GM21447 (cell line): ENCODE results near the gene BLTP2.
"Not testable (repeated sequence)": the region's sequence is repeated elsewhere in the genome, so short reads cannot be mapped to it uniquely, and the experiment has no call there.

Experiments used
- ATAC-seq: cut with Tn5 transposase; IDR thresholded peaks from one replicate; pipeline ENCODE4 v1.9.1; 2021; ENCODE audit not compliant: unreplicated experiment

BLTP2 gene

DNA sequence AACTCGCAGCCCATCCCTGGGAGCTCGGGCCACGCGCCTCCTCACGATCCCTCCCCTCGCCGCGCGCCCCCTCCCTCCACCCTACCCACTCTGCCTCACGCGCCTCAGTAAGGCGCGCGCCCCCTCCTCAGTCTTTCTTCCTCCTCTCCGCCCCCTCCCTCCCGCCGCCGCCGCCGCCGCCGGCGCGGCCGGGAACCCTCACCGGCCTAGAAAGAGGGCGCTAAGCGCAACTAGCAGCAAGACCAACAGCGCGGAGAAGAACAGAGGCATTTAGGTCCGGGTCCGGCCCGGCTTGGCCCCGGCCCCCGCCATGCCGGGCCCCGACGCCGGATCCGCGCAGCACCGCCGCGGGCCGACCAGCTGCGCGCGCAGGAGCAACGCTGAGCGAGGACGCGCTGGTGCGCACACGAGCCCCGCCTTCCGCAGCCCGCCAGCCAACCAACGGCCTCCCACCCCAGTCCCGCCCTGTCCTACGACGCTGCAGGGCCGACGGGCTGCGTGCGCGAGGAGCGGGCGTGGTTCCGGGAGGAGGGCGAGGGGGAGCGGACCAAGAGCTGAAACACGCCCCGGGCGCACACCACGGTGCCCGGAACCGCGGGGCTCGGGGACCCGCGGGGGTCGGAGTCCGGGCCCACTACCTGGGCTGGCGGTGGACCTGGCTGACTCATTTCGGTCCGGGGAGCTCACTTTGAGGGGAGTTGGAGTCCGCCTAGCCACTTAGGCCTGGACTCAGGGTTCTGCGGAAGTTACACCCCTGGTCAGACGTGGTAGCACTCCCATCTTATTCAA, at the start of gene BLTP2:
Gene BLTP2, minus strand, starts transcription at position 372 of the 789 bp plus-strand sequence. Its CDS starts 102 bp downstream, at position 270.
- peak; percentile 81 for ATAC-seq

- ATAC-seq: no peak
Observed at GRCh38 chr17:28693869-28694268, 48.9 kb upstream of the BLTP2 start.

DNA sequence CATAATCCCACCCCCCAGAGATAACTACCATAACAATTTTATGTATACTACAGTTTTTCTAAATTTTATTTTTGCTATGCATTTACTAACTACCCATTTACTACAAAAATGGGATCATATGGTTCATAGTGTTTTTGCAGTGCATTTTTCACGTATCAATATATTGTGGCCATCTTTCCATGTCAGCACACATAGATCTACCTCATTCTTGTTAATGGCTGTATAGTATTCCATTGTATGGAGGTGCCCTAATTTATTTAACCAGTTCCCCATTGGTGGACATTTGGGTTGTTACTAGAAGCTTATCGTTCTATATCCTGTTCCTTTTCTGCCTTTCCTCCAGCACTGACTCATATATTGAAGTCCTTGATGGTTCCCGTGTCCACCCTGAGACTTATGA, 44.1 kb upstream of the BLTP2 start:
- ATAC-seq: no peak

DNA sequence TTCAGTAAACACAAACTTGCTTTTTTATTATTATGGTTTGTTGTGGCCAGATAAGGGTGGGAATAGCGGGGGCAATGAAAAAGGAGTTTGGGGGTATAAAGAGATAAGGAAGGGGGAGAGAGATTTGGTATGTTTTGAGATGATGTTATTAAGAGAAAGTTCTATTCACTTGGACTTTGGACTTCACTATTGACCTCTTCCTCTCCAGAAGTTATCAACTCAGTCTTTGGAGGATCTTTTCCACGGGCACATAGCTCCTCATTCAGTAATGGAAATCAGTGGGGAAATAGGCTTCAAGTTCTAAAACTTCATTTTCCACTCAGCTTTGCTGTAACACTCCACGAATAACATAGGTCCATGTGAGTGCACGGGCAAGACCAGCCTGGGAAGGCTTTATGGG, 43.5 kb upstream of the BLTP2 start:
- no peak for ATAC-seq

- ATAC-seq: no peak
Observed at GRCh38 chr17:28686296-28686695, 41.3 kb upstream of the BLTP2 start.

DNA sequence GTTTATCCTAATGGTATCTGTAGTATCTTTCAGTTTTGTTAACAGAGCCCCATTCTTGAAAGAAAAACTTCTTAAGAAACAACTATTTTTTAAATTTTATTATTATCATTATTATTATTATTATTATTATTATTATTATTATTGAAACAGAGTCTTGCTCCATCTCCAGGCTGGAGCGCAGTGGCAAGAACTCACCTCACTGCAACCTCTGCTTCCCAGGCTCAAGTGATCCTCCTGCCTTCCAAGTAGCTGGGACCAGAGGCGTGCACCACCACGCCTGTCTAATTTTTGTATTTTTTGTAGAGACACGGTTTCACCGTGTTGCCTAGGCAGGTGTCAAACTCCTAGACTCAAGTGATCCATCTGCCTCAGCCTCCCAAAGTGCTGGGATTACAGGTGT, 40.4 kb upstream of the BLTP2 start:
- no peak for ATAC-seq

DNA sequence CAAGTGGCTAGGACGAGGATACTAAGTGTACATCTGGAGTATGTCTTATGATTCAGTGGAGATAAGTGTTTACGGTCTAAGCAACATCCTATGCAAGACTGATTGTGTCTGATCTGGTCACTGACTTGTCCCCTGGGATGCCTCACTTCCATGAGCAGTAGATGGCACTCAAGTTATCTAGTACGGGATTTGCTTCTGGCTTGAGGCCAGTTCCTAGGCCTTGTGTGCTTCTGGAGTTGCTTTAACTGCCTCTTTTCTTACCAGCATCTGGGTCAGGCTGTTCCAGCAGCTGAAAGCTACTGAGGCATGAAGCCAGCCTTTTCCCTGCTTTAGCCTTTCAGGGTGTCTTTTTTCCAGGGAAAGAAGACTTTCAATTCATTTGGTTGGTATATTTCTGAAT, 40.0 kb upstream of the BLTP2 start:
- no peak for ATAC-seq

DNA sequence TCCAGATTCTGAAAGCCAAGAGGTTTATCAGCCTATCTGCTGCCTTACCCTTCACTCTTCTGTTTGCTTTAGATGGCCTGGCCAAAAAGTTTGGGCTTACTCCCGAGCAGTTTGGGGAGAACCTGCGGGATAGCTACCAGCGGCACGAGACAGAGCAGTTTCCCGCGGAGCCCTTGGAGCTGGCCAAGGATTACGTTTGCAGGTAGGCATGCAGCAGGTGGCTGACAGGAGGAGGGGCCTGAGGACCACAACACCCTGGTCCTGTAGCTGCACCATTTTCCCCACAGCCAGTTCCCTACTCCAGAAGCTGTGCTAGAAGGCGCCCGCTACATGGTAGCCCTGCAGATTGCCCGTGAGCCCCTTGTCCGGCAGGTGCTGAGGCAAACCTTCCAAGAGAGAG, 37.7 kb upstream of the BLTP2 start:
- no peak for ATAC-seq

GRCh38 chr17:28675980-28676379, 31.0 kb upstream of the BLTP2 start:
- no peak for ATAC-seq

DNA sequence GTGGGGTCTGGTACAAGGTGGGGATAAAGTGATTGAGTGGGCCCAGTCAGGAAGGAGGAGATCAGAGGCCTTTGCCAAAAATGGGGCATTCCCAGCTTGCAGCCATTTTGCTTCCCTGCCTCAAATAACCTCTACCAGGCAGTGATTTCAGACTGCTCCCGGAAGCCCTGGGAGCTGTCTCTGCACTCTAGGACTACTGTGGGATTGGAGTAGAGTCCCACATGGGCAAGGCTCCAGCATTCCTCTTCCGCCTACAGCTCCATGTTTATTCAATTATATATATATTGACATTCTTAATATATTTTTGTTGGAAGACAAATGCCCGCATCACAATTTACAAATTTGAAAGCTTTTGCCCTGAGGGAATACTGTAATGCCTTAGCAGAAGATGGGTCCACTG, 30.5 kb upstream of the BLTP2 start:
- ATAC-seq: no peak

DNA sequence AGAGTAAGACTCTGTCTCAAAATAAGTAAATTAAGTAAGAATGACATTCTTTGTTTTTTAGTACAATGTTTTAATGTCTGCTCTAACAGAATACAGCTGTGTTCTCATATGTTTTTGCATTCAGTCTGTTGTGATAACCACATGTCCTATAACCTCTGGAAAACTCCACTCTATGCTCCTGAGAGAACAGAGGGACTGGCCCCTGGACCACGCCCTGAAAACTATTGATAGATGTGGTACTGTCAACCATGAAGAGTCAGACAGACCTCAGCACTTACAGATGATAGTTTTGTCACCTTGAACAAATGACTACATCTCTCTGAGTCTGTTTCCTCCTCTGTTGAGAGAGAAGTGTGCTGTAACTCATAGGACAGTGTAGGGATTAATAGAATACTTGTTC, 25.0 kb upstream of the BLTP2 start:
- no peak for ATAC-seq

DNA sequence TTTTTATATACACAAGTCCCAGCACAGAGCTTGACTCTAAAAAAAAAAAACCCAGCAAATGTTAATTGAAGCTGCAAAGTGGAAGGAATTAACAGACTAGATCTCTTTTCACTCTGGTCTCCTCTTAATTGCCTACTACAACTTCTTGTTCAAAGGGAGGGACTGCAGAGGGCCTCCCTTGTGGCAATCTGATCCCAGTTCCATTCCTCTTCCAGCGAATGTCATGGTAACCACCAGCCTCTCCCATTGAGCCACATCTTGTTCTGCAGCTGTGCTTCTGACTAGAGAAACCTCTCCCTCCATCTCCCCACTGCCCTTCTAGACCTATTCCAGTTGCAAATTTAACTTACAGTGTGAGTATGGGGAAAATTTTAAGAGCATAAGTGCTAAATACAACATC, 22.9 kb upstream of the BLTP2 start:
- no peak for ATAC-seq

DNA sequence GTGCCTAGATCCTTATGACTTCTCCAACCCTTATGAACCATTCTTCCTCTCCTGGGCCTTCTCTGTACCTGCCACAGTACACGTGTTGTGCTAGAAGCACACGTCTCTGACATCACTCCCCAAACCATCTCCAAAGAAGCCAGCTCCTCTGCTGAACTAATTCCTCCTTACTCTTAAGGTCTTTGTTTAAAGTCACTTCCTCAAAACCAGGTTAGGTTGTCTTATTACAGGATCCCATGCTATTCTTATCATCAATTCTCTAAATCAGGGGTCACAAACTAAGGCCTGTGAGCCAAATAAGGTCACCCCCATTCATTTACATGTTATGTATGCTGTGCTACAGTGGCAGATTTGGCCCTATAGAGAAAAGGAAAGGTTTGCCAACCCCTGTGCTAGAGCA, 21.0 kb upstream of the BLTP2 start:
- no peak for ATAC-seq

- no peak for ATAC-seq
Observed at GRCh38 chr17:28663723-28664122, 18.8 kb upstream of the BLTP2 start.

DNA sequence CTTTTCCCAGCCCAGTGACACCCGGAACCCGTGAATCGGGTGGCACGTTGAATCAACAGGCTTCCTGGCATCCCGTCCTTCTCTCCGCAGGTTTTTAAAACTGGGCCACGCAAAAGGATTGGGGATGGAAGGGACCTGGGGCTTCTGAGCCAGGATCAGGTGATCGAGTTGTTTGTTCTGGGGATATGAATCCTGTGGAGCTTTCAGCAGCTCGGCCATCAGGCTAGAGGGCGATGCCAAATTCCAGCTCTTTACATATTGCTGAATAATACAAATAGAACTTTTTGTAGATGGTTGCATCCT, 17.5 kb upstream of the BLTP2 start:
- ATAC-seq: peak; percentile 11

GRCh38 chr17:28661635-28662526, 16.9 kb upstream of the BLTP2 start, which contains the start of the genes SDF2 and SUPT6H:
SDF2 (minus strand) TSS chr17:28661906; CDS start chr17:28661876, 30 bp downstream.
SUPT6H (plus strand) TSS chr17:28662205; CDS start chr17:28673402, 11,197 bp downstream.
- ATAC-seq: peak; percentile 75

DNA sequence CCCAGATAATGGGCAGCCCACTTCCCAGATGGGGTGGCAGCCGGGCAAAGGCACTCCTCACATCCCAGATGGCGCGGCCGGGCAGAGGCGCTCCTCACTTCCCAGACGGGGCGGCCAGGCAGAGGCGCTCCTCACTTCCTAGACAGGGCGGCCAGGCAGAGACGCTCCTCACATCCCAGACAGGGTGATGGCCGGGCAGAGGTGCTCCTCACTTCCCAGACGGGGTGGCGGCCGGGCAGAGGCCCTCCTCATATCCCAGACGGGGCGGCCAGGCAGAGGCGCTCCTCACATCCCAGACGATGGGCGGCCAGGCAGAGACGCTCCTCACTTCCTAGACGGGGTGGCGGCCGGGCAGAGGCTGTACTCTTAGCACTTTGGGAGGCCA, 14.5 kb upstream of the BLTP2 start:
- ATAC-seq: not testable (repeated sequence)

DNA sequence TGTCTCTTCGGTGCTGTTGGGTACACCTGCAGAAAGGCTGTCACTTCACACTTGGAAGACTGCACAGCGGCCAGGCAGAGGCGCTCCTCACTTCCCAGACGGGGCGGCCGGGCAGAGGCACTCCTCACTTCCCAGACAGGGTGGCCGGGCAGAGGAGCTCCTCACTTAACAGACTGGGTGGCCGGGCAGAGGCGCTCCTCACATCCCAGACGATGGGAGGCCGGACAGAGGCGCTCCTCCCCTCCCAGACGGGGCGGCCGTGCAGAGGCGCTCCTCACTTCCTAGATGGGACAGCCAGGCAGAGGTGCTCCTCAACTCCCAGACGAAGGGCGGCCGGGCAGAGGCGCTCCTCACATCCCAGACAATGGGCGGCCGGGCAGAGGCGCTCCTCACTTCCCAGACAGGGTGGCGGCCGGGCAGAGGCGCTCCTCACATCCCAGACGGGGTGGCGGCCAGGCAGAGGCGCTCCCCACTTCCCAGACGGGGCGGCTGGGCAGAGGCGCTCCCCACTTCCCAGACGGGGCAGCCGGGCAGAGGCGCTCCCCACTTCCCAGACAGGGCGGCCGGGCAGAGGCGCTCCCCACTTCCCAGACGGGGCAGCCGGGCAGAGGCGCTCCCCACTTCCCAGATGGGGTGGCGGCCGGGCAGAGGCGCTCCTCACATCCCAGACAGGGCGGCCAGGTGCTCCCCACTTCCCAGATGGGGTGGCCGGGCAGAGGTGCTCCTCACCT, 14.0 kb upstream of the BLTP2 start:
- ATAC-seq: not testable (repeated sequence)

DNA sequence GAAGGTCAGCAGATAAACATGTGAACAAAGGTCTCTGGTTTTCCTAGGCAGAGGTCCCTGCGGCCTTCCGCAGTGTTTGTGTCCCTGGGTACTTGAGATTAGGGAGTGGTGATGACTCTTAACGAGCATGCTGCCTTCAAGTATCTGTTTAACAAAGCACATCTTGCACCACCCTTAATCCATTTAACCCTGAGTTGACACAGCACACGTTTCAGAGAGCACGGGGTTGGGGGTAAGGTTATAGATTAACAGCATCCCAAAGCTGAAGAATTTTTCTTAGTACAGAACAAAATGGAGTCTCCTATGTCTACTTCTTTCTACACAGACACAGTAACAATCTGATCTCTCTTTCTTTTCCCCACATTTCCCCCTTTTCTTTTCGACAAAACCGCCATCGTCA, 13.4 kb upstream of the BLTP2 start:
- not testable (repeated sequence) for ATAC-seq

GRCh38 chr17:28657756-28658155, 12.8 kb upstream of the BLTP2 start:
- no peak for ATAC-seq

DNA sequence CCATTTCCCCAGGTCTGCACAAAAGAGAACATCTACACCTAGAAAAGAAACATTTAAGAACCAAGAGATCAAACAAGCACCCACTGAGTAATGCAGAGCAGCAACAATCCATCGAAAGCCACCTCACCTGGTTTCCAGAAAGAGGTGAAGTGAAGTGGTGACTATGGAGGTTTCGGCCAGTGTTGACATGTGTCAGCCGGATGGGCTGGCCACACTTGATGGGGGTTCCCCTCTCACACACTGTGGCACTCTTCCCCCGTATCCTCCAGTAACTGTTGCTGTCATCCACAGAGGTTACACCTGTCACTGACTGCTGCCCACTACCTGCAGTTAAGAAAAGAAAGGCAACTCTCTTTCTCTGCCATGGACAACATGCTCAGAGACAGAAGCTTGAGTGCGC, 10.2 kb upstream of the BLTP2 start:
- ATAC-seq: no peak
